HepG2 (cell line): ENCODE measurements around the gene NOXA1. TPM values are rescaled to one million over a fixed set of nuclear protein-coding genes. Genes with fewer than 3 reads are reported as not detected.

Experiments used
- BHLHE40 ChIP-seq: IDR thresholded peaks from 2 replicates; pipeline ENCODE4 v1.6.1; 2011; ENCODE audit warnings: low read length, improper control_type of control experiment
- ETV5 ChIP-seq: IDR thresholded peaks from 2 replicates; pipeline ENCODE4 v1.6.1; 2018; ENCODE audit warnings: missing biosample characterization, missing genetic modification reagents, inconsistent platforms, borderline replicate concordance
- IRX3 ChIP-seq: sonication (generic); formaldehyde crosslinking; IDR thresholded peaks from 2 replicates; pipeline ENCODE4 v1.8.1; 2023; ENCODE audit warnings: mild to moderate bottlenecking, low read depth, missing genetic modification reagents, borderline replicate concordance
- MEIS2 ChIP-seq: sonication (generic); formaldehyde crosslinking; IDR thresholded peaks from 2 replicates; pipeline ENCODE4 v1.9.0; 2021; ENCODE audit warnings: mild to moderate bottlenecking, missing genetic modification reagents
- NFKB2 ChIP-seq: sonication (generic); formaldehyde crosslinking; IDR thresholded peaks from 2 replicates; pipeline ENCODE4 v1.4.0; 2020; ENCODE audit warnings: missing genetic modification reagents, borderline replicate concordance
- RARA ChIP-seq: IDR thresholded peaks from 2 replicates; pipeline ENCODE4 v1.6.1; 2016; ENCODE audit warnings: missing genetic modification reagents, missing compliant biosample characterization
- SAP130 ChIP-seq: IDR thresholded peaks from 2 replicates; pipeline ENCODE4 v1.6.1; 2016; ENCODE audit warnings: low read depth
- XBP1 ChIP-seq: sonication (generic); formaldehyde crosslinking; IDR thresholded peaks from 2 replicates; pipeline ENCODE4 v1.5.0; 2020; ENCODE audit warnings: missing genetic modification reagents
- ZNF232 ChIP-seq: sonication (generic); formaldehyde crosslinking; IDR thresholded peaks from 2 replicates; pipeline ENCODE4 v1.4.0; 2020; ENCODE audit warnings: missing genetic modification reagents, borderline replicate concordance
- ZNF326 ChIP-seq: sonication (generic); formaldehyde crosslinking; IDR thresholded peaks from 2 replicates; pipeline ENCODE4 v1.4.0; 2020; ENCODE audit warnings: missing genetic modification reagents, borderline replicate concordance
- ZNF747 ChIP-seq: sonication (generic); formaldehyde crosslinking; IDR thresholded peaks from 2 replicates; pipeline ENCODE4 v1.8.1; 2023; ENCODE audit warnings: missing genetic modification reagents, mild to moderate bottlenecking, borderline replicate concordance
- ZNF773 ChIP-seq: sonication (generic); formaldehyde crosslinking; IDR thresholded peaks from 2 replicates; pipeline ENCODE4 v1.4.0; 2020; ENCODE audit warnings: missing genetic modification reagents, borderline replicate concordance
- ZNF780A ChIP-seq: sonication (generic); formaldehyde crosslinking; IDR thresholded peaks from 2 replicates; pipeline ENCODE4 v1.8.0; 2022; ENCODE audit warnings: mild to moderate bottlenecking, missing genetic modification reagents, moderate library complexity
- polyA plus RNA-seq, 8 experiments: library from polyadenylated mRNA; depleted of rRNA in 3 of 8; stranded (reverse) in 7 of 8; unstranded in 1 of 8; fragments of >200 nt; fragmentation: Illumina TruSeq in 4 of 8; extraction: Trizol in 4 of 8; gene quantifications; 2 replicates each; pipeline versions ENCODE4 v1.2.1 to v1.2.3, GENCODE V29; 2011 to 2016; ENCODE audit warnings: low read depth in 4 of 8, missing spikeins in 1 of 8, mixed read lengths in 1 of 8; ENCODE audit not compliant: insufficient read depth in 1 of 8
- total RNA-seq, 5 experiments: library from RNA; depleted of rRNA; stranded (reverse); fragments of >200 nt; fragmentation: Illumina TruSeq; extraction: Trizol; gene quantifications; 2 replicates each; pipeline ENCODE4 v1.2.3, GENCODE V29; 2016; ENCODE audit warnings: low read depth in 1 of 5
- TF ChIP-seq, protein P1 (sequence below): sonication (generic); formaldehyde crosslinking; IDR thresholded peaks from 2 replicates; pipeline ENCODE4 v1.5.1; 2020; ENCODE audit warnings: missing genetic modification reagents, mild to moderate bottlenecking, borderline replicate concordance
- TF ChIP-seq, protein P2 (sequence below): fragments of 450-650 bp; IDR thresholded peaks from 2 replicates; pipeline ENCODE4 v1.6.1; 2016
- TF ChIP-seq, protein P3 (sequence below): sonication (generic); formaldehyde crosslinking; IDR thresholded peaks from 2 replicates; pipeline ENCODE4 v1.9.0; 2021; ENCODE audit warnings: missing genetic modification reagents, borderline replicate concordance
- TF ChIP-seq, protein P4 (sequence below): sonication (generic); formaldehyde crosslinking; conservative IDR thresholded peaks from 2 replicates; pipeline ENCODE4 v1.8.0; 2022; ENCODE audit warnings: mild to moderate bottlenecking, moderate library complexity, missing genetic modification reagents
- TF ChIP-seq, protein P5 (sequence below): sonication (generic); formaldehyde crosslinking; IDR thresholded peaks from 2 replicates; pipeline ENCODE4 v1.8.0; 2022; ENCODE audit warnings: mild to moderate bottlenecking, missing genetic modification reagents, moderate library complexity

NOXA1 gene
- total and polyA plus RNA-seq, 2 of the 13 experiments (the other 11 are each of a cell fraction or from before 2014, with no cell fraction given): 0.78 to 1.2 TPM

DNA sequence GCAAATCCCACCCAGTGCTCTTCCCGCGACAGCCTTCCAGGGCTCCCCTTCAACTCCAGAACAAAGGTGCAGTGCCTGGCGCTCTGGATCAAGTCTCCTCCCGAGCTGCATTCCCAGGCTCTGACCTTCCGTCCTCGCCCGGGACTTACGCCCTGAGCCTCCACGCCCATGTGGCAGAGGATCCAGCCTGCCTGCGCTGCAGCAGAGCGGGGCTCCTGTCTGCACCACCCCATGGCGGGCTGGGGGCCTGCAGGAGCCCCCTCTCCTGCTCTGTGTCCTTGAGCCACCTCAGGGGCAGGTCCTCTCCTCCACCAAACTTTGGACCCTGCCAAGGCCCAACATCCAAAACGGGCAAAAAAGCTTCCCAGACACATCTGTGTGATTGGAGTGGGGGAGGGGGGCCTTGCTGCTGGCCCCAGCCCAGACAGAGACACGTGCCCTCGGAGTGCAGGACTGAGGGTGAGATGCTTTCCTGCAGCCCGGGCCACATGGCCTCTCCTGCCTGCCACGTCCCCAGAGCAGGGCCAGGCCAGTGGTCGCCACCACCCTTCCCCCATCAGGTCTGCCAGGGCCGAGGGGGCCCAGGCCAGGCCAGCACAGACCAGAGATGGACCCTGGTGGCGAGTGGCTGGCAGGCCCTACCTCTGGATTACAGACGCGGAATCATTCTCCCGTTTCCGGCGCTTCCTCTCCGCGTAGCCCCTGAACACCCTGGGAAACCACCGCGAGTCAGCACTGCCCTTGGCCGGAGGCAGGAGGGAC, 31.6 kb downstream of the NOXA1 start (continued):
- TF ChIP-seq, protein P1, sequence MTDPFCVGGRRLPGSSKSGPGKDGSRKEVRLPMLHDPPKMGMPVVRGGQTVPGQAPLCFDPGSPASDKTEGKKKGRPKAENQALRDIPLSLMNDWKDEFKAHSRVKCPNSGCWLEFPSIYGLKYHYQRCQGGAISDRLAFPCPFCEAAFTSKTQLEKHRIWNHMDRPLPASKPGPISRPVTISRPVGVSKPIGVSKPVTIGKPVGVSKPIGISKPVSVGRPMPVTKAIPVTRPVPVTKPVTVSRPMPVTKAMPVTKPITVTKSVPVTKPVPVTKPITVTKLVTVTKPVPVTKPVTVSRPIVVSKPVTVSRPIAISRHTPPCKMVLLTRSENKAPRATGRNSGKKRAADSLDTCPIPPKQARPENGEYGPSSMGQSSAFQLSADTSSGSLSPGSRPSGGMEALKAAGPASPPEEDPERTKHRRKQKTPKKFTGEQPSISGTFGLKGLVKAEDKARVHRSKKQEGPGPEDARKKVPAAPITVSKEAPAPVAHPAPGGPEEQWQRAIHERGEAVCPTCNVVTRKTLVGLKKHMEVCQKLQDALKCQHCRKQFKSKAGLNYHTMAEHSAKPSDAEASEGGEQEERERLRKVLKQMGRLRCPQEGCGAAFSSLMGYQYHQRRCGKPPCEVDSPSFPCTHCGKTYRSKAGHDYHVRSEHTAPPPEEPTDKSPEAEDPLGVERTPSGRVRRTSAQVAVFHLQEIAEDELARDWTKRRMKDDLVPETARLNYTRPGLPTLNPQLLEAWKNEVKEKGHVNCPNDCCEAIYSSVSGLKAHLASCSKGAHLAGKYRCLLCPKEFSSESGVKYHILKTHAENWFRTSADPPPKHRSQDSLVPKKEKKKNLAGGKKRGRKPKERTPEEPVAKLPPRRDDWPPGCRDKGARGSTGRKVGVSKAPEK: no peak
- TF ChIP-seq BHLHE40 (peak; percentile 89), IRX3 (CRISPR knock-in tag) (peak; percentile 84; the same call in 1 of the 2 replicates), ZNF773 (CRISPR knock-in tag) (peak; percentile 77; the same call in 1 of the 2 replicates), XBP1 (CRISPR knock-in tag) (peak; percentile 77; the same call in 1 of the 2 replicates), MEIS2 (CRISPR knock-in tag) (peak; percentile 83), NFKB2 (CRISPR knock-in tag) (peak; percentile 92), ZNF780A (CRISPR knock-in tag) (no peak), ZNF747 (CRISPR knock-in tag) (no peak), ETV5 (CRISPR knock-in tag) (peak; percentile 50), RARA (CRISPR knock-in tag) (no peak; the same call in 1 of the 2 replicates), ZNF326 (0 out of 2 replicates have a peak, but pooled peaks have one; percentile 15), ZNF232 (CRISPR knock-in tag) (peak; percentile 65; the same call in 1 of the 2 replicates), SAP130 (peak; percentile 88)
- TF ChIP-seq, protein P2, sequence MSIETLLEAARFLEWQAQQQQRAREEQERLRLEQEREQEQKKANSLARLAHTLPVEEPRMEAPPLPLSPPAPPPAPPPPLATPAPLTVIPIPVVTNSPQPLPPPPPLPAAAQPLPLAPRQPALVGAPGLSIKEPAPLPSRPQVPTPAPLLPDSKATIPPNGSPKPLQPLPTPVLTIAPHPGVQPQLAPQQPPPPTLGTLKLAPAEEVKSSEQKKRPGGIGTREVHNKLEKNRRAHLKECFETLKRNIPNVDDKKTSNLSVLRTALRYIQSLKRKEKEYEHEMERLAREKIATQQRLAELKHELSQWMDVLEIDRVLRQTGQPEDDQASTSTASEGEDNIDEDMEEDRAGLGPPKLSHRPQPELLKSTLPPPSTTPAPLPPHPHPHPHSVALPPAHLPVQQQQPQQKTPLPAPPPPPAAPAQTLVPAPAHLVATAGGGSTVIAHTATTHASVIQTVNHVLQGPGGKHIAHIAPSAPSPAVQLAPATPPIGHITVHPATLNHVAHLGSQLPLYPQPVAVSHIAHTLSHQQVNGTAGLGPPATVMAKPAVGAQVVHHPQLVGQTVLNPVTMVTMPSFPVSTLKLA: peak; percentile 80
- TF ChIP-seq, protein P3, sequence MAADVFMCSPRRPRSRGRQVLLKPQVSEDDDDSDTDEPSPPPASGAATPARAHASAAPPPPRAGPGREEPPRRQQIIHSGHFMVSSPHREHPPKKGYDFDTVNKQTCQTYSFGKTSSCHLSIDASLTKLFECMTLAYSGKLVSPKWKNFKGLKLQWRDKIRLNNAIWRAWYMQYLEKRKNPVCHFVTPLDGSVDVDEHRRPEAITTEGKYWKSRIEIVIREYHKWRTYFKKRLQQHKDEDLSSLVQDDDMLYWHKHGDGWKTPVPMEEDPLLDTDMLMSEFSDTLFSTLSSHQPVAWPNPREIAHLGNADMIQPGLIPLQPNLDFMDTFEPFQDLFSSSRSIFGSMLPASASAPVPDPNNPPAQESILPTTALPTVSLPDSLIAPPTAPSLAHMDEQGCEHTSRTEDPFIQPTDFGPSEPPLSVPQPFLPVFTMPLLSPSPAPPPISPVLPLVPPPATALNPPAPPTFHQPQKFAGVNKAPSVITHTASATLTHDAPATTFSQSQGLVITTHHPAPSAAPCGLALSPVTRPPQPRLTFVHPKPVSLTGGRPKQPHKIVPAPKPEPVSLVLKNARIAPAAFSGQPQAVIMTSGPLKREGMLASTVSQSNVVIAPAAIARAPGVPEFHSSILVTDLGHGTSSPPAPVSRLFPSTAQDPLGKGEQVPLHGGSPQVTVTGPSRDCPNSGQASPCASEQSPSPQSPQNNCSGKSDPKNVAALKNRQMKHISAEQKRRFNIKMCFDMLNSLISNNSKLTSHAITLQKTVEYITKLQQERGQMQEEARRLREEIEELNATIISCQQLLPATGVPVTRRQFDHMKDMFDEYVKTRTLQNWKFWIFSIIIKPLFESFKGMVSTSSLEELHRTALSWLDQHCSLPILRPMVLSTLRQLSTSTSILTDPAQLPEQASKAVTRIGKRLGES (CRISPR knock-in tag): peak; percentile 95
- TF ChIP-seq, protein P4, sequence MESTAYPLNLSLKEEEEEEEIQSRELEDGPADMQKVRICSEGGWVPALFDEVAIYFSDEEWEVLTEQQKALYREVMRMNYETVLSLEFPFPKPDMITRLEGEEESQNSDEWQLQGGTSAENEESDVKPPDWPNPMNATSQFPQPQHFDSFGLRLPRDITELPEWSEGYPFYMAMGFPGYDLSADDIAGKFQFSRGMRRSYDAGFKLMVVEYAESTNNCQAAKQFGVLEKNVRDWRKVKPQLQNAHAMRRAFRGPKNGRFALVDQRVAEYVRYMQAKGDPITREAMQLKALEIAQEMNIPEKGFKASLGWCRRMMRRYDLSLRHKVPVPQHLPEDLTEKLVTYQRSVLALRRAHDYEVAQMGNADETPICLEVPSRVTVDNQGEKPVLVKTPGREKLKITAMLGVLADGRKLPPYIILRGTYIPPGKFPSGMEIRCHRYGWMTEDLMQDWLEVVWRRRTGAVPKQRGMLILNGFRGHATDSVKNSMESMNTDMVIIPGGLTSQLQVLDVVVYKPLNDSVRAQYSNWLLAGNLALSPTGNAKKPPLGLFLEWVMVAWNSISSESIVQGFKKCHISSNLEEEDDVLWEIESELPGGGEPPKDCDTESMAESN (CRISPR knock-in tag): peak; percentile 74; the same call in 1 of the 2 replicates
- TF ChIP-seq, protein P5, sequence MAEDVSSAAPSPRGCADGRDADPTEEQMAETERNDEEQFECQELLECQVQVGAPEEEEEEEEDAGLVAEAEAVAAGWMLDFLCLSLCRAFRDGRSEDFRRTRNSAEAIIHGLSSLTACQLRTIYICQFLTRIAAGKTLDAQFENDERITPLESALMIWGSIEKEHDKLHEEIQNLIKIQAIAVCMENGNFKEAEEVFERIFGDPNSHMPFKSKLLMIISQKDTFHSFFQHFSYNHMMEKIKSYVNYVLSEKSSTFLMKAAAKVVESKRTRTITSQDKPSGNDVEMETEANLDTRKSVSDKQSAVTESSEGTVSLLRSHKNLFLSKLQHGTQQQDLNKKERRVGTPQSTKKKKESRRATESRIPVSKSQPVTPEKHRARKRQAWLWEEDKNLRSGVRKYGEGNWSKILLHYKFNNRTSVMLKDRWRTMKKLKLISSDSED (CRISPR knock-in tag): peak; percentile 68; the same call in 1 of the 2 replicates
